HG03354 (cell line): ENCODE results near the gene SPNS3.

Experiments used
- ATAC-seq: cut with Tn5 transposase; IDR thresholded peaks from one replicate; pipeline ENCODE4 v1.9.1; 2021; ENCODE audit warnings: mild to moderate bottlenecking; ENCODE audit not compliant: unreplicated experiment, poor library complexity, severe bottlenecking

SPNS3 gene

GRCh38 chr17:4485676-4486646 lies 52.2 kb downstream of the SPNS3 start:
- ATAC-seq: no peak

DNA sequence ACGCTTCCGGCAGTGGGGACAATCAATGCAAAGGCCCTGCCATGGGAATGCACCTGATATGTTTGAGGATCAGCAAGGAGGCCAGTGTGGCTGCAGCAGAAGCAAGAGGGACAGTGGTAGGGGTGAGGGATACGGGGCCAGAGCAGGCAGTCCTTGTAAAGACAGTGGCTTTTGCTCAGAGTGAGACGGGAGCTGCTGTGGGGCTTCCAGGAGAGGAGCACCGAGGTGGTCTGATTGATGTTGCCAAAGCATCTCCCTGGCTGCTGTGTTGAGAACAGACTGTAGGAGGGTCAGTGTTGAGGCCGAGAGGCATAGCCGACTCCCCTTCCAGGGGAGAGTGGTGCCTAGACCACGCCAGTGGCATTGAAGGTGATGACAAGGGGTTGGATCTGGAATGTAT lies 53.6 kb downstream of the SPNS3 start:
- no peak for ATAC-seq

GRCh38 chr17:4487820-4488716 lies 54.3 kb downstream of the SPNS3 start:
- ATAC-seq: no peak

DNA sequence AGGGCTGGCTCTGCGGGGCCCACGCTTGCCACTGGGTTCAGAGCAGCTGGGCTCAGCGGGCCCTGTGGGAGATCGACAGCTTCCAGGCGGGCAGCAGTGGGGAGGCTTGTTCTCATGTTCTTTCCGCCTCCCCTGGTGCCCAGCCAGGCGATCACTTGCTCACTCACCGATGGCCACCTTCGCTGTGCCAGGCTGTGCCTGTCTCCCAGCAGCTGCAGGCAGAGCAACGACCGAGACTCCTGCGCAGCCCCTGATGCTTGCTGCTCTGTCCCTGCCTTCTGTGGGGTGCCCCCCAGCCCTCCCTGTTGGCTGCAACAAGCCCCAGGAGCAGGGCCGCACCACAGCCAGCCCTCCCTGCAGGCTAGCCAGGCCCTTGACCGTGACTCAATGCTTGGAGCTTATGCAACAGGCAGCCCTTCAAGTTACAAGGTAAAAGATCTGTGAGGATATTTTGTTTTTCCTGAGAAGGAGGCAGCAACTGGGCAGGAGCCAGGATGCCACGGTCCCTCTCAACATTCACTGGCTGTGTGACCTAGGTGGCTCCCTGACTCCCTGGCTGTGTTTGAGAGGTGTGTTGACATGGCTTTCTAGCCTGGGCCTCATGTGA lies 55.4 kb downstream of the SPNS3 start:
- ATAC-seq: no peak

DNA sequence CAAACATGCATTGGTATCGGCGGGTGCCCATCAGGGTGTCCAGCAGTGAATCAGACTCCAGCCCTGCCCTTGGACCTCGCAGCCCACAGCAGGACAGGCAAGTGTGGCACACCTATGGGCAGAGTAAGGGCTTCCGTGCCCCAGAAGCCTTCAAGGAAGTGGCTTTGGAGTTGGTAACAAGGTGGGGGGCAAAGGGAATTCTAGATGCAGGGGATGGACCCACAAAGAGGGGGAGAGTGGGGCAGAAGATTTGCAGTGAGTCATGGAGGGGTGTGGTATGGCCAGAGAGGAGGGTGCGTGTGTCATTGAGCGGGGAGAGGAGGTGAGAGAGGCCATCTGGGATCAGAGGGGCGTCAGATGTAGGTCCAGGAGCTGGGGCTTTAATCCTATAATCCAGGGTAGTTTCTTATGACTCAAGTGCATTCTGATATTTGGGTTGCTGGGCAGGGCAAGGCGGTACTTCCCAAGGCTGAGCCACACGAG lies 56.4 kb downstream of the SPNS3 start:
- ATAC-seq: no peak

- no peak for ATAC-seq
Measured at GRCh38 chr17:4490637-4491061, 56.9 kb downstream of the SPNS3 start.

GRCh38 chr17:4492721-4493561 lies 59.2 kb downstream of the SPNS3 start:
- no peak for ATAC-seq

- no peak for ATAC-seq
Measured at GRCh38 chr17:4497101-4497824, 63.5 kb downstream of the SPNS3 start.

DNA sequence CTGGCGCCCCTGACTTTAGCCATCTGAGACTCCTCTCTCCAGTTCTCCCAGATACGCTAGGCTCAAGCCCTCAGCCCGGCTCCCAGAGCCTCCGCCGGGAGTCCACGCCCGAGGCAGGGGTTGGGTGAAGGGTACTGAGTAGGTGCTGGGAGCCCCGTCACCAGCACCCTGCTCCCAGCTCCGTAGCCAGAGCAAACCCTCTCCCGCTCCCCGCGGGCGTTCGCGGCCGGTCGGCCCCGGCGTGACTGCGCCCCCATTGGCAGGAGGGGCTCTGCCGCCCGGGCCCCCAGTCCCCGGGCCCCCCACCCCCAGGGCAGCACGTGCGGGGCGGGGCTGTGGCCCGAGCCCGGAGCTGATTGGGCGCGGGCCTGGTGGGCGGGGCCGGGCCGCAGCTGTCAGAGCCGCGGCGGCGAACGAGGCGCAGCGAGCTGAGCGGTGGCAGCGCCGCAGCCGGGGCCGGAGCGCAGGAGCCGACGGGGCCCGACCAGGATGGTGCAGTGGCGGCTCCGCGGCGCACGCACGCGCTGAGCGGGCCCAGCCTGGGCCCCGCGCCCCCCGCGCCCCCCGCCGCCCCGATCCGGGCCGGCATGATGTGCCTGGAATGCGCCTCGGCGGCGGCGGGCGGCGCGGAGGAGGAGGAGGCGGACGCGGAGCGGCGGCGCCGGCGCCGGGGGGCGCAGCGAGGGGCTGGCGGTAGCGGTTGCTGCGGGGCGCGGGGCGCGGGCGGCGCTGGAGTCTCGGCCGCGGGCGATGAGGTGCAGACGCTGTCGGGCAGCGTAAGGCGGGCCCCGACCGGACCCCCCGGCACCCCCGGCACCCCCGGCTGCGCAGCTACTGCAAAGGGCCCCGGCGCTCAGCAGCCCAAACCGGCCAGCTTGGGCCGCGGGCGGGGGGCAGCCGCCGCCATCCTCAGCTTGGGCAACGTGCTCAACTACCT lies 65.0 kb downstream of the SPNS3 start, which contains the start of gene SPNS2:
Gene SPNS2 (plus strand): TSS at position 421 of the 937 bp plus-strand sequence. CDS start 167 bp downstream, at position 588.
- peak; percentile 67 for ATAC-seq

GRCh38 chr17:4499431-4500190 lies 65.9 kb downstream of the SPNS3 start:
- ATAC-seq: no peak

GRCh38 chr17:4500191-4500571 lies 66.4 kb downstream of the SPNS3 start:
- ATAC-seq: no peak

GRCh38 chr17:4501295-4501949 lies 67.7 kb downstream of the SPNS3 start:
- no peak for ATAC-seq

DNA sequence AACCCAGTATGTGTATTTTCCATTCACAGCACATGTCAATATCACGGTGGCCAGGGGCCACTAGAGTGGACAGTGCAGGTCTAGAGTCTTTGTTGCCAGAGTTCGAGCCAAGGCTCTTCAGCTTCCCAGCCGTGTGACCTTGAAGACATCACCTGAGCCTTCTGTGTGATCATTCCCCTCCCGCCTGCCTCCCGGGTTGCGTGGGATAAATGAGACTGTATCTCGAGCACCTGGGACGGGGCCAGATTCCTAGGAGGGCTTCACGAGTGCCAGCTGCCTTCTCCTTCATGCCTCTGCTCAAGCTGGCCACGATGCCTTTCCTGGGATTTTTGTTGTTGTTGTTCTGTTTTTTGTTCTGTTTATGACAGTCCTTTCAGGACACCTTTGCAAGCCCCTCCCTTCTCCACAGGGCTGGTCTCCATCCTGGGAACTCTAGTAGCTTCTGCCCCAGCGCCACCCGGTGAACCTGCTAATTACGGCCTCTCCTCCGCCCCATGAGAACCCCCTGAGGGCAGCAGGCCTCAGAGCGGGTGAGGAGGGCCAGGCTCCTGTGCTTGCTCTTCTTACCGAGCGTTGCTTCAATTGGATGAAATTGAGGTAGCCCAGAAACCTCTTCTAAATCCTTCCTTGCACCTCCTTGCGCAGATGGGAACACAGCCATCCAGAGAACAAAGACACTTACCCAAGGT lies 68.9 kb downstream of the SPNS3 start:
- ATAC-seq: no peak

DNA sequence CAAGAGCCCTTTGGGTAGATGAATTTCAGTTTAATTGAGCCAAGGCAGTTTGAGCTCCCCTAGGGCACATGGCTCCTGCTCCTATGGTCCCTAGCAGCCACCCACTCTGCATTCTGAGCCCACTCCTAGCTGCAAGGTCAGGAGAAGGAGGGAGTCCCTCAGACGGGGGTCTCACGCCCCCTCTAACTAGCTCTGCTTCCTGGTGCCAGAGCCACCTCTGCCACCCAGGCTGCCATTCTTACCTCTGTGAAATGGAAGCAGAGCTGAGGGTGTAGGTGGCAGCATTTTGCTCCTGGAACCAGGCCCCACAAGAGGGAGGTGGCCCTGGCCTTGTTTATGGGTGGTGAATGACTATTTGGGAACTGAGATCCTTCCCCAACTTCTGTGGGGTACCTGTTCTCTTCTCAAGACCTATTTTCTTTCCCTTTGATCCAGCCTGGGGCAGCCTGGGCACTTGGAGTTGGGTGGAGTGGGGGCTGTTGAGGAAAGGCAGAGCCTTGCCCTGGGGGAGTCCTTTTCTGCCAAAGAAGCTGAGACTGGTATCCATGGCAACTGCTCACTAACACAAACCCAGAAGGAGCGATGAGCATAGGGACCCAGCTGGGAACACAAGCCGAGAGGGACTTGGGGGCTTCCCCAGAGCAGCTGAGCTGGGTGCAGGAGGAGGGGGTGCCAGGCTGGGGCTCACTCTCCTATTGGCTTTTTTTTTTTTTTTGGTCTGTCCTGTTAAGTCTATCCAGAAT lies 69.7 kb downstream of the SPNS3 start:
- ATAC-seq: no peak

- no peak for ATAC-seq
Measured at GRCh38 chr17:4504188-4504587, 70.4 kb downstream of the SPNS3 start.
